Measurements from ENCODE around the gene HSPB9.

GRCh38 chr17:42120161-42120769 lies 2.3 kb upstream of the HSPB9 start:
- TF ChIP-seq POLR2A (IDR thresholded peaks at IDR 0.05) (no peak), CTCF (IDR thresholded peaks at IDR 0.05) (no peak)
